Nephron (organoid): ENCODE results near the gene VOPP1.

ENCODE experiments used
- H3K27ac Mint-ChIP-seq, 3 experiments: 2 replicates each; pipeline ENCODE4 v1.8.0; 2020; ENCODE audit warnings: mixed read lengths in 3 of 3, mild to moderate bottlenecking in 2 of 3, moderate library complexity in 1 of 3
- H3K27me3 Mint-ChIP-seq: 2 replicates; pipeline ENCODE4 v1.8.0; 2021; ENCODE audit warnings: low read depth, mild to moderate bottlenecking, moderate library complexity, mixed read lengths
- H3K36me3 Mint-ChIP-seq: 2 replicates; pipeline ENCODE4 v1.8.0; 2020; ENCODE audit warnings: low read depth, mixed read lengths
- H3K4me1 Mint-ChIP-seq: 2 replicates; pipeline ENCODE4 v1.8.0; 2020; ENCODE audit warnings: mixed read lengths
- H3K4me3 Mint-ChIP-seq, 3 experiments: 2 replicates each; pipeline ENCODE4 v1.8.0; 2020; ENCODE audit warnings: mild to moderate bottlenecking in 3 of 3, mixed read lengths in 3 of 3, moderate library complexity in 2 of 3
- H3K9me3 Mint-ChIP-seq: 2 replicates; pipeline ENCODE4 v1.8.0; 2020; ENCODE audit warnings: mixed read lengths
- TF ChIP-seq, protein P1 (sequence below), 3 experiments: fragments of 200-600 bp; sonication (generic); IDR thresholded peaks; one replicate each; pipeline ENCODE4 v1.5.0; 2021; ENCODE audit warnings: antibody characterized with exemption in 3 of 3; ENCODE audit not compliant: unreplicated experiment in 3 of 3

Gene VOPP1

DNA sequence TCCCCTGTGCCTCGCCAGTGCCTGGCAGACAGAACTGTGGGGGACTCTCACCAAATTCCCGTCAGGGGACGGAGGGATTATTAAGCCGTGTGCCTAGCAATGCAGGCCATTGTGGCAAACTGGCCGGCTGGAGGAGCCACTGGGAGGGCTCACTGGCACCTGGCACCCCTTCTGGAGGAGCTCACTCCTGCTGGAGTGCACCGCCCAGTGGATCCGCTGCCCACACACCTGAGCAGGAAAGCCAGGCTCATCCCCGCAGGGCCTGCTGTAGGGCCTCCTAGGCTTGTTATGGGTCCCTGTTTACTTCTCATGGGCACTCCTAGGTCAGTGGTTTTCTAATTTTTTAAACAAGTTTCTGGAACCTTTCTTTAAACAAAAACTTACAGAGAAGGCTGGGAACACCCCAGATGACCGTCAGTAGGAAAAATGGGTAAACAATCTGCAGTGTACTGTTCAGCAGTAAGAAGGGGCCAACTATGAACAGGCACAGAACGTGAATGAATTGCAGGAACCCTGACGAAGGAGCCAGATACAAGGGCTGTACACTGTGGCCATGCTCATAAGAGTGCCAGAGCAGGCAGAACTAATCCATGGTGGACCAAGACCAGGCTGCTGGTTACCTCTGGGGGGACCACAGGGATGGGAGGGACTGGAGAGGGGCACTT is 142.3 kb downstream of the VOPP1 start:
- TF ChIP-seq, protein P1, sequence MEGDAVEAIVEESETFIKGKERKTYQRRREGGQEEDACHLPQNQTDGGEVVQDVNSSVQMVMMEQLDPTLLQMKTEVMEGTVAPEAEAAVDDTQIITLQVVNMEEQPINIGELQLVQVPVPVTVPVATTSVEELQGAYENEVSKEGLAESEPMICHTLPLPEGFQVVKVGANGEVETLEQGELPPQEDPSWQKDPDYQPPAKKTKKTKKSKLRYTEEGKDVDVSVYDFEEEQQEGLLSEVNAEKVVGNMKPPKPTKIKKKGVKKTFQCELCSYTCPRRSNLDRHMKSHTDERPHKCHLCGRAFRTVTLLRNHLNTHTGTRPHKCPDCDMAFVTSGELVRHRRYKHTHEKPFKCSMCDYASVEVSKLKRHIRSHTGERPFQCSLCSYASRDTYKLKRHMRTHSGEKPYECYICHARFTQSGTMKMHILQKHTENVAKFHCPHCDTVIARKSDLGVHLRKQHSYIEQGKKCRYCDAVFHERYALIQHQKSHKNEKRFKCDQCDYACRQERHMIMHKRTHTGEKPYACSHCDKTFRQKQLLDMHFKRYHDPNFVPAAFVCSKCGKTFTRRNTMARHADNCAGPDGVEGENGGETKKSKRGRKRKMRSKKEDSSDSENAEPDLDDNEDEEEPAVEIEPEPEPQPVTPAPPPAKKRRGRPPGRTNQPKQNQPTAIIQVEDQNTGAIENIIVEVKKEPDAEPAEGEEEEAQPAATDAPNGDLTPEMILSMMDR (IDR thresholded peaks at IDR 0.05; ENCODE audit: unreplicated experiment in 3 of 3) = no peak
- H3K27me3 Mint-ChIP-seq = no peaks in the 10 kb centered on the region
- no peaks in the 10 kb centered on the region for H3K9me3 Mint-ChIP-seq
- H3K4me3 Mint-ChIP-seq = no peak overlapping the region
- H3K36me3 Mint-ChIP-seq = peaks cover 23% of the 10 kb centered on the region
- no peak overlapping the region for H3K27ac Mint-ChIP-seq
- peaks cover 33% of the 10 kb centered on the region for H3K4me1 Mint-ChIP-seq

DNA sequence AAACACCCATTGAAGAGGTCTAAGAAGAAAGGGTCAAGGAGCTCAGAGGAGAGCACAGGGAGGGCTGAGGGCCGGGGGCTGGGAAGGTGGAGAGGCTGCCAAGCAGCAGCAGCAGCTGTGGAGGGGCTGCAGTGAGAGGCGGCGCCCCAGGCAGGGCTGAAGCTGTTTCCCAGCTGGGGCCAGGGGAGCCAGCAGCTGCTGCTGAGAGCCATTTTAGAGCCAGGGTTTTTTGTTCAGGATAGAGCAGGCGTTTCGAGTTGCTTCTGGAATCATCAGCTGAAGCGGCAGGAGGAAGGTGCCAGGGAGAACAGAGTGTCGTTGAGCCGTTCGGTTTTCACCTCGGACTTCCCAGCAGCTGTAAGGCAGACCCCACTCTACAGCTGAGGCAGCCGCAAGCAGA is 144.5 kb downstream of the VOPP1 start:
- H3K36me3 Mint-ChIP-seq = peaks cover 25% of the 10 kb centered on the region
- no peaks in the 10 kb centered on the region for H3K27me3 Mint-ChIP-seq
- peak overlapping the region; percentile 78 to 86 (median 81) for H3K27ac Mint-ChIP-seq
- TF ChIP-seq, protein P1 (IDR thresholded peaks at IDR 0.05; ENCODE audit: unreplicated experiment in 3 of 3) = no peak
- peaks cover 40% of the 10 kb centered on the region for H3K4me1 Mint-ChIP-seq
- H3K9me3 Mint-ChIP-seq = no peaks in the 10 kb centered on the region
- H3K4me3 Mint-ChIP-seq = peak overlapping the region; percentile 14 to 80 (median 60)

DNA sequence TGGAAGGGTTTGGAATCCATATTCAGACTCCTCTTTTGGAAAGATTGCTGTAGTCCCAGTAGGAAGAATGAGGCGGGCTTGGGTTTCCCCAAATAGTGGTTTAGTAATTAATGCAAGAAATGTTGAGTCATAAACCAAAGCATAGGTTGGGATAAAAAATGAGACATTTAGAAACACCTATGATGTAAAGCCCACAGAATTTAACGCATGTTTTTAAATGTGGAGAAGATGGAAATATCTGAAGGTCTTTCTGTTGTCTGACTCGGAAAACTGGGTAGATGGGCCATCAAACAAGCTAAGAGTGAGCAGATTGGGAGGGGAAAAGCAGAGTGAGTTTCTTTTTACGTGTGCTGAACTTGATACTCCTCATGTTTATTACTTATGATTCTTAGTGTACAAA is 145.0 kb downstream of the VOPP1 start:
- H3K27ac Mint-ChIP-seq = peak overlapping the region; percentile 78 to 86 (median 81)
- TF ChIP-seq, protein P1 (IDR thresholded peaks at IDR 0.05; ENCODE audit: unreplicated experiment in 3 of 3) = no peak

DNA sequence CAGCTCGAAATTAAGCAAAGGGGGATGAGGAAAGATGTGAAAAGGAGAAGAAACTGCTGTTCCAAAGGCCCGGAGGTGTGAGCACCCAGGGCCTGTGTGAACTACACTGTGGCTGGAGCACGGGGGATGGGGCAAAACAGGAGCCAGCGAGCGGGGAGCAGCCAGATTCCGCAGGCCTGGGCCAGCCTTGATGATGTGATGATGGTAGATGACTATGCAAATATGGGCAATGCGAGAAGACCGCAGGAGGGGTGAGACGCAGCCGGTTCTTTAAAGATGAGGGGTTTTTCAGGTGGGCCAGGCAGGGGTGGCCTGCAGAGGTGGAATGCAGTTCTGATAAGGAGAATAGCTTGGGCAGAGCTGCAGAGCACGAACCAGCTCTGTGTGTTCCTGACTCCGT is 145.6 kb downstream of the VOPP1 start:
- Mint-ChIP-seq H3K9me3 (no peaks in the 10 kb centered on the region), H3K36me3 (peaks cover 25% of the 10 kb centered on the region), H3K4me3 (peak overlapping the region in 1 of 3 experiments; percentile 27), H3K4me1 (peaks cover 40% of the 10 kb centered on the region), H3K27me3 (no peaks in the 10 kb centered on the region), H3K27ac (peak overlapping the region; percentile 24 to 81 (median 72))
- TF ChIP-seq, protein P1 (IDR thresholded peaks at IDR 0.05; ENCODE audit: unreplicated experiment in 3 of 3) = no peak

More for the DNA sequence above, 145.0 kb downstream of the VOPP1 start:
- Mint-ChIP-seq H3K36me3 (peaks cover 25% of the 10 kb centered on the region), H3K4me1 (peaks cover 40% of the 10 kb centered on the region), H3K9me3 (no peaks in the 10 kb centered on the region), H3K4me3 (peak overlapping the region in 2 of 3 experiments; percentile 60 to 80), H3K27me3 (no peaks in the 10 kb centered on the region)

DNA sequence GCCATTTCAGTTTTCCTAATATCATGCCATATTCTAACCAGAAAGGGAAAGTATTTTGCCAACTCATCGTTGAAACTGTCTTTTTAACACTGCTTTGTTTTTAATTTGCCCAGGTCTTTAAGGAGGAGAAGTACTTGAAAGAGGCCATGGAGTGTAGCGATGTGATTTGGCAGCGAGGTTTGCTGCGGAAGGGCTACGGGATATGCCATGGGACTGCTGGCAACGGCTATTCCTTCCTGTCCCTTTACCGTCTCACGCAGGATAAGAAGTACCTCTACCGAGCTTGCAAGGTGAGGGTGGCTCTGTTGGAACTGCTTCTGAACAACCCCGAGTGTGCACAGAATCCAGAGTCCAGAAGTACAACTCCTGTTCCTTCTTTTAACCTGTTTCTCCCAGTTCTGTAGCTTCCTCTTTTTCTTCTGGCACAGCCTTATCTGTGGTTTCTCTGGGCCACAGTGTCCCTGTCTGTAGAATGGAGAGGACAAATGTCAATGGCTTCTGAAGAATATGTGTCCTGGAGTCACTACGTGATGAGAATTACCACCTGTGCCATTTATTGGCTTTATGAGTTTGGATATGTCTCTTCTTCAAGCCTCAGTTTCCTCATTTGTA is 147.1 kb downstream of the VOPP1 start:
- Mint-ChIP-seq H3K9me3 (no peaks in the 10 kb centered on the region), H3K27ac (no peak overlapping the region), H3K27me3 (no peaks in the 10 kb centered on the region), H3K4me3 (no peak overlapping the region), H3K4me1 (peaks cover 40% of the 10 kb centered on the region), H3K36me3 (peaks cover 25% of the 10 kb centered on the region)
- TF ChIP-seq, protein P1 (IDR thresholded peaks at IDR 0.05; ENCODE audit: unreplicated experiment in 3 of 3) = no peak
